ENCODE data around the gene IGFLR1. TPM values are rescaled to one million over a fixed set of nuclear protein-coding genes. Genes with fewer than 3 reads are reported as not detected.

The IGFLR1 gene
- total and polyA plus RNA-seq, 4 donors, result 7.0 to 59.7 (median 31.2) TPM

DNA sequence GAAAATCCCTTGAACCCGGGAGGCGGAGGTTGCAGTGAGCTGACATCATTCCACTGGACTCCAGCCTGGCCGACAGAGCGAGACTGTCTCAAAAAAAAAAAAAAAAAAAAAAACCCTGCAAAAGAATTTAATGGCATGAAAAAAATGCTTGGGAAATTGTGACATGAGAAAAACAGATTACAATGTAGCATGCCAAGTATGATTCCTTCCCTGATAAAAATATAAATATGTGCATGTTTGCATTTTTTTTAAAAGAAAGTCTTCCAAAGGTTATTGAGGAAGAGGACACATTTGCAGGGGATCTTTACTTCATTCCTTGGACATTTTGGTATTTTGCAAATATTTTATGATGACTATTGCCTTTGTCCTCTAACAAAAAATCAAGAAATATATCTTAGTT lies 52.4 kb downstream of the IGFLR1 start:
- no peaks in the 10 kb centered on the region for H3K9me3 ChIP-seq (ENCODE audit: control insufficient read depth in 4 of 4, low read length in 3 of 4)
- no peak for DNase-seq (ENCODE audit: low spot score)
- no peaks in the 10 kb centered on the region for H3K27me3 ChIP-seq (ENCODE audit: control insufficient read depth in 4 of 4, insufficient read depth in 4 of 4, low read length in 3 of 4)
- no peak overlapping the region for H3K4me3 ChIP-seq (ENCODE audit: low read depth in 1 of 3, low read length in 3 of 3)
- H3K36me3 ChIP-seq (ENCODE audit: control insufficient read depth in 4 of 4, insufficient read depth in 3 of 4, low read depth in 1 of 4, low read length in 3 of 4), result no peaks in the 10 kb centered on the region
- H3K4me1 ChIP-seq (ENCODE audit: control insufficient read depth in 4 of 4, insufficient read depth in 4 of 4, low read length in 3 of 4), result no peaks in the 10 kb centered on the region
- H3K27ac ChIP-seq (ENCODE audit: low read depth in 1 of 2, low read length in 2 of 2), result no peak overlapping the region
- WGBS, result 80% methylated on average over 4 of the region's 4 CpGs
- no peak overlapping the region for H3K9ac ChIP-seq (ENCODE audit: low read depth in 1 of 2, low read length in 2 of 2)
- TF ChIP-seq YY1 (IDR thresholded peaks at IDR 0.05), result no peak
- TF ChIP-seq ZBTB33 (IDR thresholded peaks at IDR 0.05), result no peak
- TF ChIP-seq, protein P1, sequence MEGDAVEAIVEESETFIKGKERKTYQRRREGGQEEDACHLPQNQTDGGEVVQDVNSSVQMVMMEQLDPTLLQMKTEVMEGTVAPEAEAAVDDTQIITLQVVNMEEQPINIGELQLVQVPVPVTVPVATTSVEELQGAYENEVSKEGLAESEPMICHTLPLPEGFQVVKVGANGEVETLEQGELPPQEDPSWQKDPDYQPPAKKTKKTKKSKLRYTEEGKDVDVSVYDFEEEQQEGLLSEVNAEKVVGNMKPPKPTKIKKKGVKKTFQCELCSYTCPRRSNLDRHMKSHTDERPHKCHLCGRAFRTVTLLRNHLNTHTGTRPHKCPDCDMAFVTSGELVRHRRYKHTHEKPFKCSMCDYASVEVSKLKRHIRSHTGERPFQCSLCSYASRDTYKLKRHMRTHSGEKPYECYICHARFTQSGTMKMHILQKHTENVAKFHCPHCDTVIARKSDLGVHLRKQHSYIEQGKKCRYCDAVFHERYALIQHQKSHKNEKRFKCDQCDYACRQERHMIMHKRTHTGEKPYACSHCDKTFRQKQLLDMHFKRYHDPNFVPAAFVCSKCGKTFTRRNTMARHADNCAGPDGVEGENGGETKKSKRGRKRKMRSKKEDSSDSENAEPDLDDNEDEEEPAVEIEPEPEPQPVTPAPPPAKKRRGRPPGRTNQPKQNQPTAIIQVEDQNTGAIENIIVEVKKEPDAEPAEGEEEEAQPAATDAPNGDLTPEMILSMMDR (IDR thresholded peaks at IDR 0.05; ENCODE audit: low read depth, low read length, missing input control), result no peak
- no peak for TF ChIP-seq REST (IDR thresholded peaks at IDR 0.05)
- no peak for TF ChIP-seq GABPA (IDR thresholded peaks at IDR 0.05 in 1 of 2, conservative IDR thresholded peaks at IDR 0.05 in 1 of 2)
- TF ChIP-seq FOXA1 (IDR thresholded peaks at IDR 0.05), result no peak
- no peak for TF ChIP-seq HNF4A (conservative IDR thresholded peaks at IDR 0.05)
- no peak for TF ChIP-seq HNF4G (IDR thresholded peaks at IDR 0.05)
- TF ChIP-seq FOXA2 (IDR thresholded peaks at IDR 0.05), result no peak
- no peak for TF ChIP-seq RXRA (IDR thresholded peaks at IDR 0.05)
- TF ChIP-seq NR2F2 (IDR thresholded peaks at IDR 0.05), result no peak
- TF ChIP-seq, protein P2, sequence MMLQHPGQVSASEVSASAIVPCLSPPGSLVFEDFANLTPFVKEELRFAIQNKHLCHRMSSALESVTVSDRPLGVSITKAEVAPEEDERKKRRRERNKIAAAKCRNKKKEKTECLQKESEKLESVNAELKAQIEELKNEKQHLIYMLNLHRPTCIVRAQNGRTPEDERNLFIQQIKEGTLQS (IDR thresholded peaks at IDR 0.05), result no peak
- no peak for TF ChIP-seq JUND (IDR thresholded peaks at IDR 0.05)
- no peak for TF ChIP-seq TAF1 (conservative IDR thresholded peaks at IDR 0.05)
- TF ChIP-seq EGR1 (IDR thresholded peaks at IDR 0.05; ENCODE audit: low read depth in 2 of 2), result no peak

Other genes starting within 250 kb of the IGFLR1 start
- gene DMKN, start 228.8 kb downstream of the IGFLR1 start, total RNA-seq, result 1 to 10 TPM; 1.7 to 9.4 TPM
- 1 to 10 TPM; 1.4 to 3.1 TPM for gene DMKN, start 228.8 kb downstream of the IGFLR1 start, polyA plus RNA-seq
- not detected for gene SBSN, start 214.1 kb downstream of the IGFLR1 start, total RNA-seq
- gene SBSN, start 214.1 kb downstream of the IGFLR1 start, polyA plus RNA-seq, result not detected
- gene GAPDHS, start 209.0 kb downstream of the IGFLR1 start, total RNA-seq, result not detected
- gene GAPDHS, start 209.0 kb downstream of the IGFLR1 start, polyA plus RNA-seq, result not detected
- gene TMEM147, start 196.8 kb downstream of the IGFLR1 start, total RNA-seq, result 10 to 100 TPM; 18.1 to 28.0 TPM
- gene TMEM147, start 196.8 kb downstream of the IGFLR1 start, polyA plus RNA-seq, result 10 to 100 TPM; 61.3 to 97.4 TPM
- gene ATP4A, start 178.8 kb downstream of the IGFLR1 start, total RNA-seq, result not detected
- gene ATP4A, start 178.8 kb downstream of the IGFLR1 start, polyA plus RNA-seq, result not detected
- gene PMIS2, start 156.3 kb downstream of the IGFLR1 start, total RNA-seq, result not detected
- gene PMIS2, start 156.3 kb downstream of the IGFLR1 start, polyA plus RNA-seq, result not detected
- gene HAUS5, start 129.7 kb downstream of the IGFLR1 start, total RNA-seq, result 1 to 10 TPM; 2.5 to 7.3 TPM
- gene HAUS5, start 129.7 kb downstream of the IGFLR1 start, polyA plus RNA-seq, result 1 to 10 TPM; 1.9 to 2.2 TPM
- gene RBM42, start 113.4 kb downstream of the IGFLR1 start, total RNA-seq, result 10 to 100 TPM; 20.1 TPM
- 10 to 100 TPM; 17.8 to 34.7 TPM for gene RBM42, start 113.4 kb downstream of the IGFLR1 start, polyA plus RNA-seq
- gene ETV2, start 100.7 kb downstream of the IGFLR1 start, total RNA-seq, result under 1 TPM; 0.17 to 0.70 TPM
- 1 to 10 TPM; 1.6 to 1.8 TPM for gene ETV2, start 100.7 kb downstream of the IGFLR1 start, polyA plus RNA-seq
- 100 to 1,000 TPM; 139 to 191 TPM for gene COX6B1, start 94.1 kb downstream of the IGFLR1 start, total RNA-seq
- 100 to 1,000 TPM; 451 to 518 TPM for gene COX6B1, start 94.1 kb downstream of the IGFLR1 start, polyA plus RNA-seq
- gene UPK1A, start 75.9 kb downstream of the IGFLR1 start, total RNA-seq, result under 1 TPM in 1 of 2 donors, not detected in 1; 0.56 TPM
- under 1 TPM in 1 of 2 donors, not detected in 1; 0.10 TPM for gene UPK1A, start 75.9 kb downstream of the IGFLR1 start, polyA plus RNA-seq
- not detected for gene ZBTB32, start 37.9 kb downstream of the IGFLR1 start, total RNA-seq
- under 1 TPM in 1 of 2 donors, not detected in 1; 0.47 TPM for gene ZBTB32, start 37.9 kb downstream of the IGFLR1 start, polyA plus RNA-seq
- 10 to 100 TPM in 1 of 2 donors, 1 to 10 TPM in 1; 6.3 to 12.1 TPM for gene KMT2B, start 24.4 kb downstream of the IGFLR1 start, total RNA-seq
- gene KMT2B, start 24.4 kb downstream of the IGFLR1 start, polyA plus RNA-seq, result 10 to 100 TPM in 1 of 2 donors, 1 to 10 TPM in 1; 3.7 to 10.3 TPM
- 10 to 100 TPM in 1 of 2 donors, 1 to 10 TPM in 1; 4.5 to 14.8 TPM for gene U2AF1L4, start 3.0 kb upstream of the IGFLR1 start, total RNA-seq
- gene U2AF1L4, start 3.0 kb upstream of the IGFLR1 start, polyA plus RNA-seq, result 10 to 100 TPM; 12.0 to 36.5 TPM
- 1 to 10 TPM; 7.4 to 7.7 TPM for gene PSENEN, start 3.2 kb upstream of the IGFLR1 start, total RNA-seq
- gene PSENEN, start 3.2 kb upstream of the IGFLR1 start, polyA plus RNA-seq, result 10 to 100 TPM; 33.8 to 58.1 TPM
- 1 to 10 TPM; 2.6 to 7.0 TPM for gene LIN37, start 6.1 kb upstream of the IGFLR1 start, total RNA-seq
- gene LIN37, start 6.1 kb upstream of the IGFLR1 start, polyA plus RNA-seq, result 1 to 10 TPM; 5.8 to 6.3 TPM
- 1 to 10 TPM; 2.7 to 4.4 TPM for gene HSPB6, start 14.6 kb upstream of the IGFLR1 start, total RNA-seq
- 10 to 100 TPM in 1 of 2 donors, 1 to 10 TPM in 1; 6.9 to 17.7 TPM for gene HSPB6, start 14.6 kb upstream of the IGFLR1 start, polyA plus RNA-seq
- gene PROSER3, start 15.7 kb upstream of the IGFLR1 start, total RNA-seq, result 1 to 10 TPM; 2.1 to 4.5 TPM
- 1 to 10 TPM; 2.4 to 3.1 TPM for gene PROSER3, start 15.7 kb upstream of the IGFLR1 start, polyA plus RNA-seq
- gene ARHGAP33, start 33.1 kb upstream of the IGFLR1 start, total RNA-seq, result 10 to 100 TPM in 1 of 2 donors, 1 to 10 TPM in 1; 2.0 to 10.1 TPM
- gene ARHGAP33, start 33.1 kb upstream of the IGFLR1 start, polyA plus RNA-seq, result 1 to 10 TPM in 1 of 2 donors, under 1 TPM in 1; 0.85 to 1.6 TPM
- gene PRODH2, start 70.4 kb upstream of the IGFLR1 start, total RNA-seq, result 100 to 1,000 TPM in 1 of 2 donors, 10 to 100 TPM in 1; 56.4 to 116 TPM
- 100 to 1,000 TPM; 112 to 156 TPM for gene PRODH2, start 70.4 kb upstream of the IGFLR1 start, polyA plus RNA-seq
- gene NPHS1, start 110.1 kb upstream of the IGFLR1 start, total RNA-seq, result under 1 TPM in 1 of 2 donors, not detected in 1; under 0.01 TPM
- not detected for gene NPHS1, start 110.1 kb upstream of the IGFLR1 start, polyA plus RNA-seq
- not detected for gene KIRREL2, start 114.5 kb upstream of the IGFLR1 start, total RNA-seq
- not detected for gene KIRREL2, start 114.5 kb upstream of the IGFLR1 start, polyA plus RNA-seq
- under 1 TPM in 1 of 2 donors, not detected in 1; 0.08 TPM for gene APLP1, start 126.1 kb upstream of the IGFLR1 start, total RNA-seq
- under 1 TPM; 0.16 to 0.51 TPM for gene APLP1, start 126.1 kb upstream of the IGFLR1 start, polyA plus RNA-seq
- 1 to 10 TPM; 1.3 to 2.4 TPM for gene NFKBID, start 158.1 kb upstream of the IGFLR1 start, total RNA-seq
- gene NFKBID, start 158.1 kb upstream of the IGFLR1 start, polyA plus RNA-seq, result 1 to 10 TPM in 1 of 2 donors, under 1 TPM in 1; 0.66 to 1.2 TPM
- 1 to 10 TPM; 2.0 to 3.1 TPM for gene HCST, start 160.1 kb upstream of the IGFLR1 start, total RNA-seq
- 10 to 100 TPM in 1 of 2 donors, 1 to 10 TPM in 1; 4.6 to 13.3 TPM for gene HCST, start 160.1 kb upstream of the IGFLR1 start, polyA plus RNA-seq
- gene TYROBP, start 165.8 kb upstream of the IGFLR1 start, total RNA-seq, result 10 to 100 TPM; 26.8 to 37.6 TPM
- gene TYROBP, start 165.8 kb upstream of the IGFLR1 start, polyA plus RNA-seq, result 10 to 100 TPM; 43.8 to 89.6 TPM
- 1 to 10 TPM in 1 of 2 donors, under 1 TPM in 1; 0.89 to 1.9 TPM for gene LRFN3, start 193.9 kb upstream of the IGFLR1 start, total RNA-seq
- gene LRFN3, start 193.9 kb upstream of the IGFLR1 start, polyA plus RNA-seq, result 1 to 10 TPM; 2.2 to 8.4 TPM

All from liver (tissue), 9 donors.